ENCODE data around the gene PTPRM. TPM values are rescaled to one million over a fixed set of nuclear protein-coding genes. Genes with fewer than 3 reads are reported as not detected.

PTPRM gene
- total RNA-seq, 1 donor from 2014 or later, result 65.5 TPM

GRCh38 chr18:8065773-8066172 lies 498.7 kb downstream of the PTPRM start:
- Histone ChIP-seq H3K27me3 (ENCODE audit: control insufficient read depth, insufficient read depth, low read length) (no peaks in the 10 kb centered on the region), H3K4me3 (ENCODE audit: low read depth, low read length) (no peak overlapping the region), H3K36me3 (ENCODE audit: control insufficient read depth, insufficient read depth, low read length) (no peaks in the 10 kb centered on the region)
- no peak for TF ChIP-seq CTCF (IDR thresholded peaks at IDR 0.05; ENCODE audit: insufficient read depth, low read length, poor library complexity, severe bottlenecking)
- DNase-seq (ENCODE audit: low read depth), result no peak

DNA sequence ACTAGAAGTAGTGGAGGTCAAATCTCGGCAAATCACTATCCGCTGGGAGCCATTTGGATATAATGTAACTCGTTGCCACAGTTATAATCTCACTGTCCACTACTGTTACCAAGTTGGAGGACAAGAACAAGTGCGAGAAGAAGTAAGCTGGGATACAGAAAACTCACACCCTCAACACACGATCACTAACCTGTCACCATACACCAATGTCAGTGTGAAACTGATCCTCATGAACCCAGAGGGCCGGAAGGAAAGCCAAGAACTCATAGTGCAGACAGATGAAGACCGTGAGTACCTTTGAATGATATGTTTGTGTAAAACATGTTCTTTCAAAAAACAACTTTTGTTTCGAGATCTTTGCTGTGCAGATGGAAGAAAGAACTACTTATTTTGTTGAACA lies 502.6 kb downstream of the PTPRM start:
- Histone ChIP-seq H3K36me3 (ENCODE audit: control insufficient read depth, insufficient read depth, low read length) (no peaks in the 10 kb centered on the region), H3K4me3 (ENCODE audit: low read depth, low read length) (no peak overlapping the region), H3K27me3 (ENCODE audit: control insufficient read depth, insufficient read depth, low read length) (no peaks in the 10 kb centered on the region)
- no peak for TF ChIP-seq CTCF (IDR thresholded peaks at IDR 0.05; ENCODE audit: insufficient read depth, low read length, poor library complexity, severe bottlenecking)
- DNase-seq (ENCODE audit: low read depth), result no peak

- no peaks in the 10 kb centered on the region for H3K36me3 ChIP-seq (ENCODE audit: control insufficient read depth, insufficient read depth, low read length)
- DNase-seq (ENCODE audit: low read depth), result no peak
- H3K27me3 ChIP-seq (ENCODE audit: control insufficient read depth, insufficient read depth, low read length), result no peaks in the 10 kb centered on the region
- H3K4me3 ChIP-seq (ENCODE audit: low read depth, low read length), result no peak overlapping the region
- no peak for TF ChIP-seq CTCF (IDR thresholded peaks at IDR 0.05; ENCODE audit: insufficient read depth, low read length, poor library complexity, severe bottlenecking)
Observed at GRCh38 chr18:8073167-8073566, 506.1 kb downstream of the PTPRM start.

DNA sequence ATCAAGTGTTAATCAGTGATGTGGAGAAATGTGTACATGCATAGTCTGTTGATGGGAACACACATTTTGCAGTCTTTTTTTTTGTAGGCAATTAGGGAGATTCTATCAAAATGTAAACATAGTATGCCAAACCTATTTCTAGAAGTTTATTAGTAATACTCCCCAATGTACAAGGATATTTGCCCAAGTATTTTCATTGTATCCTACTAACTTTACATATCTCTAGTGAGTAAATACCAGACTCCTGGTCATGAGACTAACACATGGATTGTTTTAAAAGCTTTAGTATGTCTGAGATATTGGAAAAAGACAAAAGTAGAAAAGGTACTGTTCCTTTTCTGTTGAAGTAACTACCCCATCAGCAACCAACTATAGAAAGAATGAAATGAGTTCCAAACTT lies 513.0 kb downstream of the PTPRM start:
- no peaks in the 10 kb centered on the region for H3K27me3 ChIP-seq (ENCODE audit: control insufficient read depth, insufficient read depth, low read length)
- no peak for DNase-seq (ENCODE audit: low read depth)
- no peak overlapping the region for H3K4me3 ChIP-seq (ENCODE audit: low read depth, low read length)
- no peaks in the 10 kb centered on the region for H3K36me3 ChIP-seq (ENCODE audit: control insufficient read depth, insufficient read depth, low read length)
- TF ChIP-seq CTCF (IDR thresholded peaks at IDR 0.05; ENCODE audit: insufficient read depth, low read length, poor library complexity, severe bottlenecking), result no peak

DNA sequence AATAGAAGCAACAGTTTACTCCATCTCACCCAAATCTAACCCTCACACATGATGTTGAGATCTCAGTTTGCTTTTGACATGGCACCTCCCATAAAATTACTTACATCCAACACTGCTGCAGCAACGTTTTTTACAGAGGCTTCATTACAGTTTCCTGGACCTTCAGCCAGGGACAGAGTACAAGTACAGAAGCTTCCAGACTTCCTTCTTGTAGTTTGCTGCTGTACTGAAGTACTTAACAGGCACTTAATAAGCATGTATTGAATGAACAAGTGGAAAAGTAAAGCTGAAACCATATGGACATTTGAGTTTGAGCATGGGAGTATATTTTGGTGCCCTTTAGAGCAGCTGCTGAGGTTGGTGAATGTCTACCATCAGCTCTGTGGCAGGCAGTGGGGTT lies 514.2 kb downstream of the PTPRM start:
- Histone ChIP-seq H3K4me3 (ENCODE audit: low read depth, low read length) (no peak overlapping the region), H3K27me3 (ENCODE audit: control insufficient read depth, insufficient read depth, low read length) (no peaks in the 10 kb centered on the region), H3K36me3 (ENCODE audit: control insufficient read depth, insufficient read depth, low read length) (no peaks in the 10 kb centered on the region)
- DNase-seq (ENCODE audit: low read depth), result no peak
- no peak for TF ChIP-seq CTCF (IDR thresholded peaks at IDR 0.05; ENCODE audit: insufficient read depth, low read length, poor library complexity, severe bottlenecking)

DNA sequence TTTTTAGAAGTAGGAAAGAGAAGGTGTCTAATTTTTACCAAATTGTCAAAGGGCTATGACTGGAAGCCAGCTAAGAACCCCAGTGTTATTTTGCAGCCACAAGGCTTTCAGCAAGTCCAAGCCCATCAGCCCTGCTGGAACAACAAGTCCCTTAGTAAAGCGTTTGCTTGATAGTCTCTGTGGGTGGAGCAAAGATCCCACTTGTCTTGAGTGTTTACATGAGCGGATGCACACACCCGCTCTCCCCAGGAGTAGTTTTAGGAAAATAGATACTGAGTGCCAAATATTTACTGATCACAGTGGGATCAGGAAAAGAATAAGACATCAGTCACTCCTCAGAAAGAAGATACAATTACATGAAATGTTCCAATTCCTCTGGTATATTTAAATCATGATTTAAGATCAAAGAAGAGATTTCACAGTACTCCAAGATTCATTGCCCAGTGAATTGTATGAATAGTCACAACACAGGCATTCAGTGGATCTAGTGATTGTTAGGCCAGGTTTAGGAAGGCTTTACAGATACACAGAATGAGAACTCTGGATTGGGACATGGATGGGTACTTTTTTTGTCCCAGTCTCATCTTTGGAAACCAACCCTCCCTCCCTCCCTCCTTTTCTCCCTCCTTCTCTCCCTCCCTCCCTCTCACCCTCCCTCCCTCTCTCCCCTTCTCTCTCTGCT lies 514.9 kb downstream of the PTPRM start:
- no peak for TF ChIP-seq CTCF (IDR thresholded peaks at IDR 0.05; ENCODE audit: insufficient read depth, low read length, poor library complexity, severe bottlenecking)
- H3K36me3 ChIP-seq (ENCODE audit: control insufficient read depth, insufficient read depth, low read length), result no peaks in the 10 kb centered on the region
- DNase-seq (ENCODE audit: low read depth), result no peak
- H3K4me3 ChIP-seq (ENCODE audit: low read depth, low read length), result no peak overlapping the region
- no peaks in the 10 kb centered on the region for H3K27me3 ChIP-seq (ENCODE audit: control insufficient read depth, insufficient read depth, low read length)
